ENCODE data around the gene FBXL14.

- TF ChIP-seq CTCF (IDR thresholded peaks at IDR 0.05) = no peak
- TF ChIP-seq EP300 (IDR thresholded peaks at IDR 0.05) = no peak
- TF ChIP-seq POLR2A (IDR thresholded peaks at IDR 0.05) = no peak
- TF ChIP-seq POLR2AphosphoS5 (IDR thresholded peaks at IDR 0.05) = no peak
Observed at GRCh38 chr12:1564067-1564466, 30.3 kb downstream of the FBXL14 start.

All from upper lobe of left lung (tissue), 4 donors.